BJ (cell line): ENCODE data around the gene EID3. TPM values are rescaled to one million over a fixed set of nuclear protein-coding genes. Genes with fewer than 3 reads are reported as not detected.
"Not testable (repeated sequence)": the region's sequence is repeated elsewhere in the genome, so short reads cannot be mapped to it uniquely, and the experiment has no call there.

Source experiments
- CTCF ChIA-PET: fragments of 350-600 bp; formaldehyde crosslinking; extraction: SDS; loops from one replicate; lab custom pipeline; 2021; ENCODE audit warnings: antibody characterized with exemption, inconsistent platforms; lab: Yijun Ruan, JAX
- POLR2A ChIA-PET: fragments of 300-600 bp; sonication (Branson Sonifier 250); formaldehyde crosslinking; extraction: SDS; loops from one replicate; lab custom pipeline; 2021; ENCODE audit warnings: antibody characterized with exemption; lab: Charles Lee
- DNase-seq: peaks from one replicate; pipeline ENCODE4 v3.0.0-alpha.2; 2011; ENCODE audit warnings: low read depth
- H3K27me3 ChIP-seq: 2 replicates; pipeline ENCODE4 v1.6.0; 2011; ENCODE audit warnings: low read length; ENCODE audit not compliant: control insufficient read depth, insufficient read depth
- H3K36me3 ChIP-seq: 2 replicates; pipeline ENCODE4 v1.5.1; 2011; ENCODE audit warnings: low read length; ENCODE audit not compliant: control insufficient read depth, insufficient read depth
- H3K4me3 ChIP-seq: 2 replicates; pipeline ENCODE4 v1.5.1; 2011; ENCODE audit warnings: low read depth, mild to moderate bottlenecking, control low read depth, low read length
- CTCF ChIP-seq: IDR thresholded peaks from 2 replicates; pipeline ENCODE4 v1.5.1; 2011; ENCODE audit warnings: low read depth, mild to moderate bottlenecking, control low read depth, inconsistent platforms, low read length, moderate library complexity; ENCODE audit not compliant: insufficient read depth
- polyA plus RNA-seq: library from polyadenylated mRNA; depleted of rRNA; stranded (reverse); fragments of >200 nt; gene quantifications from 2 replicates; pipeline ENCODE4 v1.2.3, GENCODE V29; 2011

EID3 gene
- polyA plus RNA-seq, 1 experiment = 2.0 TPM

DNA sequence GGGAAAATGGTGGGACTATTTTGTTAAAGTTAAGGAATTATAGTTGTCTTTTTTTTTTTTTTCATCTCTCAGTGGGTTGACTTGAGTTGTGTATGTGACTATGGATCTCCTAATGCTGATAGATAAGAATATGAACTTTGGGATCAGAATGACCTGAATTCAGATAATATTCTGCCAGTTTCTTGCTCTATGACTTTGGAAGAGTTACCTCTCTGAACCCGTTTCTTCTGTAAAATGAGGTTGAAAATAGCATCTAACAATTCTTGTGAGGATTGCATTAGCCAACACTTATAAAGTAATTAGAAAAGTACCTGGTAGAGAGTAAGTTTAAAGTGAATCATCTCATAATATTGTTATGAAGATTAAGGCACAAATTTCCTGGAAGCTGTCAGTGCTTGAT lies 18.4 kb downstream of the EID3 start:
- ChIA-PET POLR2A (interaction anchor here (0.5 kb wide), 1 partner anchor 1060 kb away, joined by 4 read pairs; no protein-coding TSS in a partner anchor), CTCF (interaction anchor here (0.5 to 0.6 kb wide), 2 partner anchors 13 to 17 kb away, joined by 3 to 5 read pairs; no protein-coding TSS in a partner anchor)
- Histone ChIP-seq H3K4me3 (no peak overlapping the region), H3K27me3 (no peaks in the 10 kb centered on the region), H3K36me3 (peaks cover 19% of the 10 kb centered on the region)
- no peak for DNase-seq
- no peak for TF ChIP-seq CTCF

- POLR2A ChIA-PET, DNase-seq, H3K4me3 ChIP-seq, H3K27me3 ChIP-seq: not testable (repeated sequence)
- H3K36me3 ChIP-seq = peaks cover 22% of the 10 kb centered on the region
- CTCF ChIA-PET = interaction anchor here (0.5 to 0.6 kb wide), 2 partner anchors 13 to 16 kb away, joined by 3 to 5 read pairs; no protein-coding TSS in a partner anchor
These were observed 19.0 kb downstream of the EID3 start for GRCh38 chr12:104322533-104322932.

DNA sequence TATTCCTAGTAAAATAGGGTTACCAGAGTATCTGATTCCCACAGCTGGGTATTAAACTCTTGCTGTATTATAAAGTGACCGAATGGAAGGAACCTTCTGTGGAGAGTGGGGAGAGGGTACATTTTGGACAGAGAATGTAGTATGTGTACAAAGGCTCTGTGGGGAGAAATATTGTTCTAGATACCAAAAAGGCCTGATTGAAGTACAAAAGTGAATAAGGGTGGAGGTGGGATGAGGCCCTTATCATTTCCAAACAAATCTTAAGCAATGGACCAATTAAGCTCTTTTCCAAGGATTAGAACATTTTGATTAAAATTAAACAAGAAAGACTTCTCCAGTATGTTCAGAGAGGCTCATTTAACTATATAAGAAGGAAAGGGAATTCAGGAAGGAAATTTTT lies 20.4 kb downstream of the EID3 start:
- DNase-seq = no peak
- Histone ChIP-seq H3K36me3 (peaks cover 20% of the 10 kb centered on the region), H3K27me3 (no peaks in the 10 kb centered on the region), H3K4me3 (no peak overlapping the region)
- CTCF ChIA-PET = no interaction called here
- TF ChIP-seq CTCF = no peak
- POLR2A ChIA-PET = no interaction called here

DNA sequence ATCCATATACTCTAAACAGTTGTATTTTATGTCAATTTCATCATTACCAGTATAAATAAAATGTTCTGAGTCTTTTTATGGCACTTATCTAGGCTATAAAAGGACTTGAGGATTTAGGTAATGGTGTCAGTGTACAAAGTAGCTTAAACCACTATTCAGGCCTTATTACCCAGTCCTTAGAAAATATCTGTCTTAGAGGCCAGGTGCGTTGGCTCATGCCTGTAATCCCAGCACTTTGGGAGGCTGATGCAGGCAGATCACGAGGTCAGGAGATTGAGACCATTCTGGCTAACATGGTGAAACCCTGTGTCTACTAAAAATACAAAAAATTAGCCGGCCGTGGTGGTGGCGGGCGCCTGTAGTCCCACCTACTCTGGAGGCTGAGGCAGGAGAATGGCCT lies 24.7 kb downstream of the EID3 start:
- DNase-seq, POLR2A ChIA-PET, H3K4me3 ChIP-seq, H3K27me3 ChIP-seq: not testable (repeated sequence)
- CTCF ChIA-PET = interaction anchor here (1.8 to 2.1 kb wide), 2 partner anchors 11 to 17 kb away, joined by 5 to 6 read pairs; no protein-coding TSS in a partner anchor
- peaks cover 17% of the 10 kb centered on the region for H3K36me3 ChIP-seq

DNA sequence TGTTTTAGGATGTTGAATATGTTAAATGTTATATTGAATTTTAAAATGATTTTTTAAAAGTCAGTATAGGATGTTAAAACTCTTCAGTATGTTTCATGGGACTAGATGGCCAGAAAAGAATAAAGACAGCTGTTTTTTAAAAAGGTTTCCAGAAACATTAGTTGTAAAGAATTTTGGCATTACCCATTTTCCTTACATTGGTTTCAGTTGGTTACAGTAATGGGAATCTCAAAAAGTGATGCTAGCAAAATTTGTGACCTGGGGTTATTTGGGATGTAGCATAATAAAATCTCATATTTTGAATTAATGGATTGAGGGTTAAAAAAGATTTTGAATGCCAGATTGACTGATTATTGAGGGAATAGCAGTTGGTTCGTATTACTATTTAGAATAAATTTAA lies 25.3 kb downstream of the EID3 start:
- POLR2A ChIA-PET = no interaction called here

More for the DNA sequence above, 25.3 kb downstream of the EID3 start:
- H3K27me3 ChIP-seq = no peaks in the 10 kb centered on the region
- H3K4me3 ChIP-seq = no peak overlapping the region
- TF ChIP-seq CTCF = no peak
- CTCF ChIA-PET = interaction anchor here (1.8 to 2.1 kb wide), 2 partner anchors 10 to 16 kb away, joined by 5 to 6 read pairs; no protein-coding TSS in a partner anchor
- peaks cover 19% of the 10 kb centered on the region for H3K36me3 ChIP-seq
- no peak for DNase-seq
